A204.1 (cell line): Measurements from ENCODE around the gene ANKRD29.

Source experiments
- FAIRE-seq: peaks from 2 replicates; lab custom pipeline; 2012; peaks lifted over from hg19 to GRCh38; lab: Jason Lieb, UNC

Gene ANKRD29

GRCh38 chr18:23556145-23556780 lies 106.4 kb downstream of the ANKRD29 start:
- FAIRE-seq, result no peak

DNA sequence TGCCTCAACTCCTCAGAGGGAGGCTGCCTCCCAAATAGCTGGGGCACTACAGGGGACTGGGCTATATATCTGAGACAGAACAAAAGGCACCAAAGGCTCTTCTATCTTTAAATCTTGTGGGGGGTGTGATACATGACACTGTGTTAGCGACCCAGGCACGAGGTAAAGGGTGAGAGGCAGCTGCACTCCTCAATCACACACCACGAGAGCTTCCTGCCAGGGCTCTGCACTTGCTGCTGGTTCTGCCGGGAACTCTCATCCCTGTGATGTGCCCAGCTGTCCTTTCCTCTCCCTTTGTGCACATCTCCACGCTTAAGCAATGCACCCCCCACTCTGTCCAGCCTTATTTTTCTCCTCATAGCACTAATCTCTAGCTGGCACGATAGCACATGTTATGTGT lies 108.8 kb downstream of the ANKRD29 start:
- no peak for FAIRE-seq

DNA sequence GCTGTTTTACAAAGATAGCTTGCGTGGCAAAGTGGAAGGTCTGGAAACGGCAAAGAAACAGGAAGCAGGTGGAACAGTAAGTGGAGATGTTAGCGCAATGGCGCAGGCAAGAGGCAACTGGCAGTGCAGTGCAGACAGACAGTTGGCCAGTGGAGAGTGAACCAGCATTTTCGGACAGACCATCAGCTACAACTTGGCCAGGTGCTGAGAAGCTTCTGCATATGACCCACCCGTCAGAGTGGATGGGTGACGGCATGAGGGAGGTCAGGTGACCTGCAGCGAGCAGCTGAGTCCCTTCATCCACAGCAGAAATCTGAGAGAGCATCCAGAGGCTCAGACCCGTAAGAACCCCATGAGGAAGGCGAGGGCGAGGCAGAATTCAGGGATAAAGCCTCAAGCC lies 110.2 kb downstream of the ANKRD29 start:
- FAIRE-seq, result no peak

DNA sequence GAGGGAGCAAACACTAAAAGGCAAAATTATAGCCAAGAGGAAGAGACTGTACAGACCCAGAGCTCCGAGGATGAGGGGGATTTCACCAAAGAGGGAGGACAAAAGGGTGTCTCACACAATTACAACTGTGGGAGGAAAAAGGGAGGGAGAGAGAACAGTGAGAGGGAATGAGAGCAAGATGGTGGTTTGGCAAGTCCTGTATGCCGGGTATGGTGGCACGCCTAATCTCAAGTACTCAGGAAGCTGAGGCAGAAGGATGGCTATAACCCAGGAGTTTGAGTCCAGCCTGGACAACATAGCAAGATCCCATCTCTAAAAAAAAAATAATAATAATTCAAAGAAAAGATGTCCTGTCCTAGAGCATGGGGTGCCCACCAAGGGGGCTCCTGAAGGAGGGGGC lies 110.7 kb downstream of the ANKRD29 start:
- no peak for FAIRE-seq

- no peak for FAIRE-seq
Measured at GRCh38 chr18:23550898-23551297, 111.8 kb downstream of the ANKRD29 start.
